ENCODE data around the gene METRN.

DNA sequence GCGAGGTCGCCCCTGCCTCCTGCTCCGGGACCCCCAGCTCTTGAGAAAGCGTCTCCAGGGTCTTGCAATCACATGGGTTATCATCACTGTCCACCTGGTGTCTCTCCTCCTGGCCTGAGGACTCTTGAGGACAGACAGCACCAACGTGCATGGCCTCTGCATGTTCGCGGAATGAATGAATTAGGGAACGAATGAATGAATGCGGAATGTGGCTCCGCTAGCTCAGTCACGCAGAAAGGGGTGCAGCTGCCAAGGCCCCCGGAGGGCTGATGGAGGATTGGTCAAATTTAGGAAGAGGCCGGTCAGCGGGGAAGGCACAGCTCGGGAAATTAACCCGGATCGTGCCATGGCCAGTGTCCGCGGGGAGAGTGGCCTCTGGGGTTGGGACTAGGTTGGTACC lies 12.6 kb upstream of the METRN start:
- TF ChIP-seq CTCF (conservative IDR thresholded peaks at IDR 0.05 in 1 of 2, IDR thresholded peaks at IDR 0.05 in 1 of 2; ENCODE audit: low read depth in 1 of 2, low read length in 2 of 2) (no peak), EZH2 (IDR thresholded peaks at IDR 0.05; ENCODE audit: low read length, missing control alignments) (no peak)

All from fibroblast of lung (primary cell).